Measurements from ENCODE around the gene TXNIP.

DNA sequence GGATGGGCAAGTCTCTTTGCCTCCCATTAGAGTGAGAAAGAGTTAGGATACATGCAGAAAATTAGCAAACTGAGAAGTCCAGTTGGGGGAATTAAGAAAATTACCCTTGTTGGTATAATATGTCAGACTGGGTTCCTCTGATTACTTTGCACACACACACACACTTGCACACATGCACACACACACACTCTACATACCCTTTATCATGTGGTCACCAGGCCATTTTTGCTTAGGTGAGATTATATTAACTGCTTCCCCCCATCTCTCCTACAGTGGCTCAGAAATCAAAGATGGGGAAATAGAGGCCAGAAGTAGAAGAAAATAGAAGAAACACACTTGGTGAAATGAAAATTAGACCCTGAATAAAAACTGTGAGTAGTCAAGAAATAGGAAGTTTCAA is 37.6 kb downstream of the TXNIP start:
- TF ChIP-seq POLR2AphosphoS5 (IDR thresholded peaks at IDR 0.05; ENCODE audit: low read depth, low read length) (no peak), POLR2A (IDR thresholded peaks at IDR 0.05; ENCODE audit: low read depth, low read length) (no peak)
